HEK293T (cell line): ENCODE measurements around the gene MIEN1.

Experiments used
- CTCF ChIA-PET: fragments of 350-600 bp; formaldehyde crosslinking; extraction: SDS; loops from one replicate; lab custom pipeline; 2021; ENCODE audit warnings: antibody characterized with exemption, inconsistent platforms; lab: Yijun Ruan, JAX
- POLR2A ChIA-PET: fragments of 350-600 bp; formaldehyde crosslinking; extraction: SDS; loops from one replicate; lab custom pipeline; 2020; ENCODE audit warnings: antibody characterized with exemption, inconsistent platforms; lab: Yijun Ruan, JAX
- DNase-seq: peaks from one replicate; pipeline ENCODE4 v3.0.0; 2012; ENCODE audit warnings: mixed read lengths; ENCODE audit errors: extremely low spot score
- ARNT ChIP-seq: fragments of 450-650 bp; IDR thresholded peaks from 2 replicates; pipeline ENCODE4 v1.6.1; 2017; ENCODE audit warnings: mild to moderate bottlenecking
- BHLHE40 ChIP-seq: fragments of 450-650 bp; IDR thresholded peaks from 2 replicates; pipeline ENCODE4 v1.6.1; 2016; ENCODE audit warnings: mild to moderate bottlenecking, moderate library complexity, borderline replicate concordance
- CTBP1 ChIP-seq: fragments of 450-650 bp; IDR thresholded peaks from 2 replicates; pipeline ENCODE4 v1.6.1; 2016; ENCODE audit warnings: borderline replicate concordance
- ELF4 ChIP-seq: fragments of 450-650 bp; IDR thresholded peaks from 2 replicates; pipeline ENCODE4 v1.6.1; 2017; ENCODE audit warnings: antibody characterized with exemption
- FOXA1 ChIP-seq: fragments of 450-650 bp; IDR thresholded peaks from 2 replicates; pipeline ENCODE4 v1.6.1; 2016; ENCODE audit warnings: mild to moderate bottlenecking
- FOXK2 ChIP-seq: fragments of 450-650 bp; IDR thresholded peaks from 2 replicates; pipeline ENCODE4 v1.6.1; 2016; ENCODE audit warnings: mild to moderate bottlenecking
- FOXM1 ChIP-seq: fragments of 450-650 bp; IDR thresholded peaks from 2 replicates; pipeline ENCODE4 v1.6.1; 2017; ENCODE audit warnings: mild to moderate bottlenecking, borderline replicate concordance
- HDGF ChIP-seq: fragments of 450-650 bp; IDR thresholded peaks from 2 replicates; pipeline ENCODE4 v1.6.1; 2017; ENCODE audit warnings: antibody characterized with exemption, borderline replicate concordance
- L3MBTL2 ChIP-seq: fragments of 450-650 bp; conservative IDR thresholded peaks from 2 replicates; pipeline ENCODE4 v1.6.1; 2016; ENCODE audit warnings: mild to moderate bottlenecking
- LEF1 ChIP-seq: fragments of 450-650 bp; IDR thresholded peaks from 2 replicates; pipeline ENCODE4 v1.6.1; 2017; ENCODE audit warnings: mild to moderate bottlenecking, borderline replicate concordance
- NFRKB ChIP-seq: fragments of 450-650 bp; IDR thresholded peaks from 2 replicates; pipeline ENCODE4 v1.6.1; 2016; ENCODE audit warnings: mild to moderate bottlenecking, moderate library complexity
- PKNOX1 ChIP-seq: fragments of 450-650 bp; IDR thresholded peaks from 2 replicates; pipeline ENCODE4 v1.6.1; 2016
- SP1 ChIP-seq: fragments of 450-650 bp; IDR thresholded peaks from 2 replicates; pipeline ENCODE4 v1.6.1; 2017
- SUZ12 ChIP-seq: fragments of 450-650 bp; IDR thresholded peaks from 2 replicates; pipeline ENCODE4 v1.6.1; 2016; ENCODE audit warnings: mild to moderate bottlenecking
- TARDBP ChIP-seq: fragments of 450-650 bp; IDR thresholded peaks from 2 replicates; pipeline ENCODE4 v1.6.1; 2016
- ZNF384 ChIP-seq: fragments of 450-650 bp; IDR thresholded peaks from 2 replicates; pipeline ENCODE4 v1.6.1; 2016

Gene MIEN1

DNA sequence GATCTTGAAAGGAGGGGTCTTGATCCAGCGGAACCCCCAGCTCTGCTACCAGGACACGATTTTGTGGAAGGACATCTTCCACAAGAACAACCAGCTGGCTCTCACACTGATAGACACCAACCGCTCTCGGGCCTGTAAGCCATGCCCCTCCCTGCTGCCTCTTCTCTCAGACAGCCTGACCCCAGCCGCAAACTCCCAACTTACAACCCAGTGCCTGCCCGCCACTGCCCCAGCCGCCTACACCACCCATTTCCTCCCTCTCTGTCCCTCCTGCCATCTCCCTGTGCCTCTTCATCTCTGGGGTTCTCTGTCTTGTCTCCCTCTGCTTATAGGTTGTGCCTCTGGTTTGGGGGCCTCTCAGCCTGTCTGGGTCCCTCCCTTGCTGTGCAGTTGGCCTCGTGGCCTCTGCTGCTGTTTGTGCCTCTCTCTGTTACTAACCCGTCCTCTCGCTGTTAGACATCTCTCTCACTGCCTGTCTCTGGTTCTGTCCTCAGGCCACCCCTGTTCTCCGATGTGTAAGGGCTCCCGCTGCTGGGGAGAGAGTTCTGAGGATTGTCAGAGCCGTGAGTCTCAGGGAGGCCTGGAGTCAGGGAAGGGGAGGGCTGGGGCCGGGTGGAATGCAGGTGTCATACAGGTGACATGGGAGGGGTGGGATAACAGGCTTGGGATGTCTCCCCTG lies 20.9 kb downstream of the MIEN1 start:
- no peak for TF ChIP-seq FOXK2
- no peak for TF ChIP-seq HDGF
- TF ChIP-seq ARNT, result no peak
- TF ChIP-seq NFRKB, result no peak
- TF ChIP-seq FOXM1, result no peak
- no peak for TF ChIP-seq L3MBTL2
- no peak for TF ChIP-seq SP1
- DNase-seq, result no peak
- CTCF ChIA-PET, result no interaction called here
- POLR2A ChIA-PET, result interaction anchor here (1.1 to 3.6 kb wide), 2 partner anchors 9 to 21 kb away, joined by 4 to 15 read pairs; partner anchors contain the start of genes ERBB2 and PGAP3

DNA sequence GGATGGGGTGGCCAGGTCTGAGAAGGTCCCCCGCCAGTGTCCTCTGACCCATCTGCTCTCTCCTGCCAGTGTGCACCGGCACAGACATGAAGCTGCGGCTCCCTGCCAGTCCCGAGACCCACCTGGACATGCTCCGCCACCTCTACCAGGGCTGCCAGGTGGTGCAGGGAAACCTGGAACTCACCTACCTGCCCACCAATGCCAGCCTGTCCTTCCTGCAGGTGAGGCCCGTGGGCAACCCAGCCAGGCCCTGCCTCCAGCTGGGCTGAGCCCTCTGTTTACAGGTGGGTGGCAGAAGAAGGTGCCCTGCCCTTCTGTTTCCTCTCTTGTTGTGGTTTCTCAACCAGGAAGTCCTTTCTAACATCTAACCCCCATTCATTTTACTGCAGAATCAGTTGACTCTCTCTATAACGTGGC lies 23.4 kb downstream of the MIEN1 start:
- ChIA-PET CTCF (interaction anchor here (1.4 kb wide), 1 partner anchor 85 kb away, joined by 4 read pairs; no protein-coding TSS in a partner anchor), POLR2A (no interaction called here)
- TF ChIP-seq ARNT (no peak), ZNF384 (no peak), HDGF (no peak), FOXK2 (no peak), FOXM1 (no peak), SUZ12 (no peak), CTBP1 (no peak), TARDBP (no peak), ELF4 (no peak), PKNOX1 (no peak)
- no peak for DNase-seq

DNA sequence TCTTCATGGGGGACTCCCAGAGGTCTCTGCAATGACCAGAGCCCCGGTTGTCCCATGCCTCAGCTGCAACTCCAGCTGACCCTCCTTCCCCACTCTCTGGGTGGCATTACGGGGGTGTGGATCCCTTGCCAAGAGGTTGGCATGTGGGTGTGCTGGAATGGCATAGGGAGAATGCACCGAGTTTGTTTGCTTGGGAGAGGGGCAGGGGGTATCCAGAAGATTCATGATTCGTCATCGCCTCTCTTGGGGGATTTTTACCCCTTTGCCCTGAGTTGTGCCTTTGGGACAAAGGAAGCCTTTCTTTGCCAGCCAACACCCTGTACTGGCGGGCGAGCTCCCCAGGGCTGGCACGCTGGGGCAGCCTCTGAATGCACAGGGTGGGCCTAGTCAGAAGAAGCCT lies 23.9 kb downstream of the MIEN1 start:
- ChIA-PET POLR2A (no interaction called here), CTCF (interaction anchor here (1.4 kb wide), 1 partner anchor 85 kb away, joined by 4 read pairs; no protein-coding TSS in a partner anchor)
- DNase-seq, result no peak
- no peak for TF ChIP-seq L3MBTL2
- no peak for TF ChIP-seq ELF4
- no peak for TF ChIP-seq SP1
- no peak for TF ChIP-seq ARNT
- TF ChIP-seq FOXA1, result no peak
- TF ChIP-seq ZNF384, result no peak
- TF ChIP-seq TARDBP, result no peak
- no peak for TF ChIP-seq HDGF
- no peak for TF ChIP-seq NFRKB
- no peak for TF ChIP-seq PKNOX1
- no peak for TF ChIP-seq CTBP1
- no peak for TF ChIP-seq LEF1
- no peak for TF ChIP-seq FOXK2
- no peak for TF ChIP-seq SUZ12
- TF ChIP-seq FOXM1, result no peak
- no peak for TF ChIP-seq BHLHE40

DNA sequence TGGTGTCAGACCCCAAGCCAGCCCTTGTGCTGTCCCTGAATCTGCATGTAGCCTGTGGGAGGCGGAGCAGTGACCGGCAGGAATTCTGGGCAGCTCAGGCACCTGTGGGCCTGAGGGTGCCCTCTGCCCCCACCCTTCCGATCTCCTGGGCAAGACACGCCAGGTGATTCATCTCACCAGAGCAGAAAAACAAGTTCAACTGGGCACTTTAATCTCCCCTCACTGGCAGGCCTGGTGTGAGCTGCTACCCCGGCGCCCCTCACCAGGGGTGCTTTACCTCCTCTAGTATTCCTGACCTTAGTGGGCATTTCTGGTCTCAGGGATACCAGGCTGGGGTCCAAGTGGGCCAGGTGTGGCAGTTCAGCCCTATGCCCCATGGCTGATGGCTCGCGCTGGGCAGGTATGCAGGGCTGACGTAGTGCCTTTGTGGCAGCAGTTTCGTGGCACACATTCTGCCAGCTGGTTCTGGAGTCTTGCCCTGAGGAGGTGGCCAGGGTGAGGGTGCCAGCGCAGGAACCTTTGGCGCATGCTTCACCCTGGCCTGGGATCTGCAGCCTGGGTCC lies 24.5 kb downstream of the MIEN1 start:
- no peak for DNase-seq
- CTCF ChIA-PET, result interaction anchor here (0.5 to 1.4 kb wide), 2 partner anchors 84 to 146 kb away, joined by 3 to 4 read pairs; no protein-coding TSS in a partner anchor
- TF ChIP-seq FOXK2 (no peak), PKNOX1 (no peak), FOXA1 (no peak), SP1 (no peak), L3MBTL2 (no peak), BHLHE40 (no peak), FOXM1 (no peak)
- POLR2A ChIA-PET, result interaction anchor here (1.2 to 1.5 kb wide), 2 partner anchors 18 to 24 kb away, joined by 4 to 5 read pairs; partner anchors contain the start of gene PGAP3

GRCh38 chr17:39704821-39705551 lies 25.3 kb downstream of the MIEN1 start:
- no peak for DNase-seq
- TF ChIP-seq FOXM1, result no peak
- no peak for TF ChIP-seq SP1
- TF ChIP-seq LEF1, result no peak
- no peak for TF ChIP-seq FOXA1
- no peak for TF ChIP-seq HDGF
- no peak for TF ChIP-seq ELF4
- TF ChIP-seq CTBP1, result no peak
- TF ChIP-seq BHLHE40, result no peak
- no peak for TF ChIP-seq PKNOX1
- TF ChIP-seq ARNT, result no peak
- no peak for TF ChIP-seq FOXK2
- no peak for TF ChIP-seq SUZ12
- no peak for TF ChIP-seq ZNF384
- TF ChIP-seq NFRKB, result no peak
- TF ChIP-seq L3MBTL2, result no peak
- TF ChIP-seq TARDBP, result no peak
- ChIA-PET POLR2A (interaction anchor here (1.2 to 1.5 kb wide), 2 partner anchors 17 to 24 kb away, joined by 4 to 5 read pairs; partner anchors contain the start of gene PGAP3), CTCF (interaction anchor here (0.5 kb wide), 1 partner anchor 146 kb away, joined by 3 read pairs; no protein-coding TSS in a partner anchor)
